ENCODE results near the gene ARHGAP24.

ARHGAP24 gene

DNA sequence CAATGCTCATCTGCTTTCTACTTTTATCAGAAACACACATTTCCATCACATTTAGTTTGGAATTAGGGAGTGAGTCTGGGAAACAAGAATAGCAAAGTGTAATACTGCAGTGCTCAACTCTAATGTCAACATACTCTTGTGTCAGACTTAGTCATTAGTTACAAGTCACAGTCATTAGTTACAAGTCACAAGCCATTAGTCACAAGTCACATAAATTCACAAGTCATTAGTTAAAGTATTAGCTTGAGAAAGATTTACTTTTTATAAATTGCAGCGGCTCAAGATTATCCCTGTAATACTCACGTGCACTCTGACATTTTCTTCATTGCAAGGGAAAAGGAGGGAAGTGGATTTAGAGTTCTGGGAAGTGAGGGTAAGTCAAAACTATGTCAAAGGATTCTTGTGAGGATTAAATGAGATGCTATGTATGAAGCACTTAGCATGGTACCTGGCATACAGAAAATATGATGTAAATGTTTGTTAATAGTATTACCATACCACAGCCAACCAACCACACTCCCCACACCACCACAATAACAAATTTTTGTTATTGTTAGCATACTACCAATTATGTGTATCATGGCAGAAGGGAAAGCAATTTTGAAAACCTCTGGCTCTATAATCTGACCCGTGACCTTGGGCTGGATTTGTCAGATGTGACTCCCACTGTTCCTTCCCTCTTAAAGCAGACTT, 116.6 kb downstream of the ARHGAP24 start:
- DNase-seq, result peak; percentile 59

DNA sequence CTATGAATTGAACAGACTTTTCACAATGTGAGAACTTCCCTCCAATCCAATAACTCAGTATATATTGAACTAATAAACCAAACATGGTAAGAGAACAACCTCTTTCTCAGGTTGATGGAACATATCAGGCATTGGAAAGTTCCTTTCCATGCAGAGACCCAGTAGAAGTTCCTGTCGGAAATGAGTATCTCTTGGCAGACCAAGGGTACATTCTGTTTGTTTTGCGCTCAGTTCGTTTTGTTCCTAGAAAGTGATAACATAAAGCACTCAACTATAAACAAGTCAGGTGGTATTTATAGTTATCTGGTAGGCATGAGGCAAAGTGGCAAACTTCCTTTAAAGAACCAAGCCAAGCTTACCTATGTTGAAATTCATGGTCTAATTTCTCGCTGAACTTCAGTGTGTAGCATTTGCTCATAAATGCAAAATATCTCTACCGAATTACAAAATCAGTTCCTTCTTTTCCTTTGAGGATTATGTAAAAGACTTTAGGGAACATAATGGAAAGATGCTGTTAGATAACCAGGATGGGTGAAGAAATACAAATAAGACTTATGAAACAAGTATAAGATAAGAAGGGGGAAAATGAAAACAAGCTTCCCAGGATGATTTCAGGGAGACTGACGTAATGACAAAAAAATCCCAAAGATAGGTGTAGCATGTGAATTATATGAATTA, 120.3 kb downstream of the ARHGAP24 start:
- DNase-seq, result peak; percentile 20

DNA sequence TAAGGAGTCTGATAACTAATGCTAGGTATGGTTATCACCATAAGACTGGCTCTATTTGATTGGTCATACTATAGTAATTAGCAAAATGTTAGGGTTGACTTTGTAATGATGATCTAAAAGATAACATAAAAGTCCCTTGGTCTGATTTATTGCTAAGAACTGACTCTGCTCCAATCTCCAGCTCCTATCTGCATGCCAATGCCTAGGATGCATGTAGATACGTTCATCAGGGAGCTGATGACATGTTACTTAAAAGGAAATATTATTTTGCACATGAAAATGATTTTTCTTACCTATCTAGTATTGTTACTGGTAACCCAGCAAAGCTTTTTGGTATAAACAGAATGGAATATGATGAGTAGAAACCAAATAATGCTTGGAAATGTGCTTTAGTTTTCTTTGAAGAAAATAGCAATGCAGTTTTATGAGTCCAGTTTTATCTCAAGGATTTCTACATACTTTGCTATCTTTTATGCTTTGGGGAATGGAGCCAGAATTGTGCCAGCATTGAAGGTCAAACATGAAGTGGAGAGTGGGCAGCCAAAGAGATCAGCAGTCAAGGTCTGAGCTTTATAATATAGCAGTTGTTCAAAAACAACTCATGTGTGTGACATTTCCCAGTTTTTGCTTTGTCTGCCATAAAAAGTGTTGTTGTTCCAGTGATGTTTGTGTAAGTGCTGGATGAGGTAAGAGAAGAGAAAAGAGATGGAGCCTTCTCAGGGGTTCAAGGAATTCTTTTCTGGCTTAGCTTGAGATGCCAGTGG, 121.0 kb downstream of the ARHGAP24 start:
- no peak for DNase-seq

DNA sequence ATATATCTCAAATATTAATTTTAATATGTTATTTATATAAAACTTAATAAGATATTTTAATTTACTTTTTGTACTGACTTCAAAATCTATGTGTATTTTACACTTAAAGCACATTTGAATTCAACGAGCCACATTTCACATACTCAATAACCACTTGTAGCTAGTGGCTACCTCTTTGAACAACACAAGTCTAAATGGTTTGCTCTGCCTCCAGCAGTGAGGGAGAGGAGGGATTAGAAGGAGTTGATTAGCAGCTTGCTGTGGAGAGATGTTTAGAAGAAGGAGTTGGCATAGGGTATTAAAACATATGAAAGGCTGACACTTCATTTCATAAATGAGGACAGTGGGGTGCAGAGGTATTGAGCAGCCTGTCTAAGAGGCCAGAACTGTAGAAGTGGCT, 124.0 kb downstream of the ARHGAP24 start:
- DNase-seq, result no peak

DNA sequence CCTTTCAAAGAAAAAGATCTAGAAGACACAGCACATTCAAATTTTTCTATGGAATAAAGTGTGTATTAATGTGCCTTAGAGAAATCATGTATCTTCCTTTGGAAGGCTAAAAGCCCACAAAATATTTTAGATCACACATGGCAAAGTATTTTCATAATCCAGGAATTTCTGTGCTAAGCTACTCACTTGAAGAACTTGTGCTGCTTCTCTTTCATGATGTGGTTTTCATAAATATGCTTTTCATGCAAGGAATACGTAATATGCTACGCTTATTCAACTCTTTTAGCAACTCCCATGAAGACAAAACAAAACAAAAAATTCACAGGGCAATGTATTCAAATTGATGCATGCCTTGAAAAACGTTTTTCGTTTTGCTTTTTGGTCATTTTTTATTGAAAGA, 125.6 kb downstream of the ARHGAP24 start:
- DNase-seq, result no peak

DNA sequence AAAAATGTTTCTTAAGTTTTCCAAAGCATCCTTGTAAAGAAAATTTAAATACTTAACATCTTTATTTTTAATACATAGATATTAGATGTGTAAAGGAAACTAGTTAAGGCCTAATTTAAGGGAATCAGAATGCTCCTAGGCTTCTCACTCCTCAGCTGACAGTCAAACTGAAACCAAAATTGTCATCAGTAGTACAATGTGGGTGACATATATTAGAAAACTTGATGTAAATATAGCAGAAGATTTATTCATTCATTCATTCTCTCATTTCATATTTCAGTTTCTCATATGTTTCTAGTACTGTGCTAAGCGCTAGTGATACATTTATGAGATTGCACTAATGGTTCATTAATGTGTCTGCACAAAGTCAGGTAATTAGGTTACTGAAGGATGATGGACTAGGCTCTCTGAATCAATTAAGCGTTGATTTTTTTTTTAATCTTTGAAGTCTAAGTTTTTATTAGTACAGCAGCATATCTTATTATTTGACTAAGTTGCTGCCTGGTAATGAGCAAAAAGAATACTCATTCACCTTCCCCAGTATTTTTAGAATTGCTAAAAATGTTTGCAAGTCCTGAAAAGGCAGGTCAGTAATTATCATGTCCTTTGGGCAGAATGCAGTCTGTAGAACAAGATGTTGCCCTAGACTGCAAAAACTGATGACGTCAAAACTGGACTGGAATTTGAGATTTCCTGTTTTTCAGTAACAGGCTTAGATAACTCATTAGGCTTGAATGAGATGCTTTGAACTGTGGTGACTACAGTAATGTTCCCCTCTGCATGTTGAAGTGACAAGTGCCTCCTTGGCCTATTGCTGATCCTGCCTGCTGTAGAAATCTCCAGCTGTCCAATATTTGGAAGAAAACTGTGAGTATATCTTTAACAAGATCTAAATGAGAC, 128.7 kb downstream of the ARHGAP24 start:
- DNase-seq, result no peak

DNA sequence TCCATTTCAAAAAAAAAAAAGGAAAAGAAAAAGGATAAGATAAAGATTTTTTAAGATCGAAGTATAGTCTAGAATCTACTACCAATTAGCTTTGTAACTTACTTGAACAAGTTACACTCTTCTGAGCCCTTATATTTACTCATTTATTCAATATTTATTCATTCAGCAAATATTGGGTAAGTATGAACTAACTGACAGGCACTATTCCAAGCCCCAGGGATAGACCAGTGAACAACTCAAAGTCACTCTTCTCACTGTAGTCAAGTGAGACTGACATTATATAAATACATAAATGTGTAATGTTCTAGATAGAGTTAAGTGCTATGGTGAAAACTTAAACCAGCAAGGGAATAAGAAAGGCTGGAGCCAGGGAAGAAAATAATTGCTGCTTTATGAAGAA, 131.6 kb downstream of the ARHGAP24 start:
- DNase-seq, result no peak

DNA sequence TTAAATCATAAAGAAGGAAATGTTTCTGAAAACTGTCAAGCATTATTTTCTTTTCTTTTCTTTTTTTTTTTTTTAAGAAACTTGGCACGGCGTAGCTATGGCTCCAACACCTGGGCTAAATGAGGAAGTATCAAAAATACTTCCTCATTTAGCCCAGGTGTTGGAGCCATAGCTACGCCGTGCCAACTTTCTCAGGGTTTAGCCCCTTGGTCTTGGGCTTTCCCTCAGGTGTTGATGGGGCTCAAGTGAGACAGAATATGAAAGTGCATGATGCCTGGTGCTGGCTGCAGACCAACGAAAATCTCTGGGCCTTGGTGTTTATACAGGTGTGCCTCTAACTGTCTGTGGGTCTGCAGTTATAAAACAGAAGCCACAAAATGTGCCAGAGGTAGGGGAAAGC, 132.7 kb downstream of the ARHGAP24 start:
- DNase-seq, result no peak

DNA sequence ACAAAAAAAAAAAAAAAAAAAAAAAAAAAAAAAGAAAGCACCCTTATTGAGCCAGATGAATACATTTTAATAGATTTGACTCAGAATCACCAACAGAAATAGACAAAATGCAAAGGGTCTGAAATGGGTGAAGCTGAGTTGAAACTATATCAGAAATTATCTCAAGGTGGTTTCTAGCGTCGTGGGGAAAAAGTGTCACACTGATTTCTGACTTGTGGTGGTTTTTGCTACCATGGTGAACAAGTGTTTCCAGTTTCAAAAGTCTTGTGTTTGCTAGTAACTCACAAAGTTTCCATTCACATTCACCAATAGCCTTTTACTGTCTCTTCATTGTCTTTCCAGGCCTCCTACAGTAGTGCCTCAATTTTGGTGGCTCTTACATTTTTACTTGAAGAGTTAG, 135.5 kb downstream of the ARHGAP24 start:
- no peak for DNase-seq

DNA sequence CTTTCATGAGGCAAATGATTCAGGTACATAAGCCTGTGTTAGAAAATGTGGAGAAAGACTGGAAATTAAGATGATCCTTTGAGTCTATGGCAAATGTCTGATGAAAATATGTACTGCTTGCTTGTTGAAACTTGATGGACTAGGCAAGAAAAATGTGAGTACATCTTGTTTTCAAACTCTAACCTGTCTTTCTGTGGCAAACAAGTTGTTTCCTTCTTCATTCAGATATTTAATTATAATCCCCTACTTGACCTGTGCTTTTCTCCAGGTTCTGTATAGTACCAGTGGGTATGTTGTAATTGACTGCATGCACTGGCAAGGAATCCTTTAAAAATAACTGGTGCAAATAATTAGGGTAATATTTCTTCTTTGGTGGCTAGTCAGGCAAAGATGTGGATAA, 136.7 kb downstream of the ARHGAP24 start:
- no peak for DNase-seq

DNA sequence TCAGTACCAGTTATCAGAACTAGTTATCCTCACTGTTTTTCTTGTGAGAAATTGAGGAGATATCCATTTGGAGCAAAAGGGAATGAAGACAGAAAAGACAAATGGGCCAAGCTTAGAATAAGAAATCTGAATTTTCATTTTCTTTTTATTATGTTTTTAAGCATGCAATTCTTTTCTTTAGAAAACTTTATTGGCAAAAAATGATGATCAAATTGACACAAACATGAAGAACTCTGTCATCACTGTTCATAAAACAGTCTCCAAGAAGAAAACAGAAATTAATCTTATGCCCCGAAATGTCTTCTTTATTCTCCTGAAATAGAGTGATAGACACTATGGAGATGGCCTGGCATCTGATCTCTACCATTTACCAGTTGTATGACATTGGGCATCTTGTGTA, 139.0 kb downstream of the ARHGAP24 start:
- no peak for DNase-seq

DNA sequence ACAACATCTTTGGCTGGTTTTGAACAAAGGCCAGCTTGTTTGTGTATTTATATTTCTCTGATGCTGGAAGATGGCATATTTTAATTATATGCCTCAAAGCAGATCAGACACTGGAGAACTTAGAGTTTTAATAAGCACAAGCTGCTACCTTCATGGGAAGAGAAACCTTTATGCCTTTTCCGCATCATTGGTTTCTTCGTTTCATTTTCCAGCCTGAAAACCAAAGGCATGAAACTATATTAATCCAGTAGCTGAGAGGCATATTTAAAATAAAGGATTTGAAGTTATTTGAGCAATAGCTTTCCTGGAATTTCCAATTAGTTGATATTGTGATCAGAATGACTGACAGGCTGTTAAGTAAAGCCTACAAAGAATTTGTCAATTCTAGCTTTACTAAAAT, 141.0 kb downstream of the ARHGAP24 start:
- DNase-seq, result no peak

DNA sequence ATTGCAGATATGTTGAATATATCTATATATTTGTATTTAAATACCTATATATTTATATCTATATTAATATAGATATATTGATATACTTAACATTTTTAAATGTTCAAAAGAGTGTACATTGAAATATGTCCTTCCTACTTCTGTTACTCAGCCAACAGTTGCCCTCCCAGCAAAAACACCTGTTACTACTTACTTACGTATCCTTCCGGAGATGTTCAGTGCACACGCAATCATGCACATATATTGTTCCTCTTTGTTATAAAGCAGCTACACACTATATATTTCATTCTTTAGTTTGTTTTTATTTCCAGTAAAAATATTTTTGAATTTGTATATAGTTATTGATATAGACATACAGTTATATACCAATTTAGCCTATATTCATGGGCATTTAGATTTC, 142.3 kb downstream of the ARHGAP24 start:
- DNase-seq, result no peak

DNA sequence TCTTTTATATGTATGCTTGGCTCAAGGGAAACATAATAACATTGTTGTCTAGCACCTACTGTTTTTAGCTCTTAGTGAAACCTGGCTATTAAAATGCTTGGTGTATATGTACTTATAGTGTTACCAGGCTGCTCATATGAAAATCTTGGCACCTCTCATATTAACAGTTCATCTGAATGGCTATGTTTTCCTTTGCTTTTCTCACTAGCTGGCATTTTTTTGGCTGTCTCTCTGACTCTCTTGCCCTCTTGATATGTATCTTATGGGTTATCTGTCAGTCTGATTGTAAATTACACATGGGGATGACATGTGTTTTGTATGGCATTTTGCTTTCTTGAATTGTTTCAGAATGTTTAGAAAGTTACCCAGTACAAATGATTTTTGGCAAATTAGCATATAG, 158.0 kb downstream of the ARHGAP24 start:
- DNase-seq, result no peak

DNA sequence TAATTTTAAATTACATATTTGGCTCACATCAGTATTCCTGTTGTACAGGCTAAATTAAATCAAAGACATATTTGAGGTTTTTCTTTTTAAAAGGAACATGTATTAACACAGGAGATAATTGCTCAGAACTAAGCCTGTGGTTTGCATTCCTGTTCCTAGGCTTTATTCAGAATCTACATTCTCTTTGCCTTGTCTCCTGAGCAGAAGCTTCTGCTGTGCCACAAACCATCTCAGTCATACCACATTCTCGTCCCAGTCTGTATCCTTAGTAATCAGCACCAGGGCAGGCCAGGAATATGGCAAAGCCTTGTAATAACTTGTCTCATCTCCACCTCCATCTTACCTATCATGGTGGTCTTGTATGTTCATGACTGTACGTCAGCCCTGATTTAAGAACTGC, 162.8 kb downstream of the ARHGAP24 start:
- DNase-seq, result no peak

DNA sequence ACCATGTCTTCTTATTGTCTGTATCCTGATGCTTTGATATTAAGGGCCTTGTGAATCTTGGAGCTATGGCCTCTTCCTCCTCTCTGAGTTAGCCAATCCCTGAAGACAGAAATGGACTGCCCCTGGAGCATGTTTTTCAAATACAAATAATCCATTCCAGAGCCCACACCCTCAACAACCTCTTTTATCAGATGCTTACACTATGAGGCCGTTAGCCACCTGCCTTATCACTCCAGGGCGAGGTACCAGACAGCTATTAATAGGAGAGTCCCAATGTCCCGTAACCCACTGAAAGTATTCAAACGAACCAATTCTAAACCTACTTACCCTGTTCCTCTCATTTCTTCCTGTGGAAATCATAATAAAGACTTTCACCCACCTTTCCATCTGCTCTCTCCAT, 165.0 kb downstream of the ARHGAP24 start:
- no peak for DNase-seq

DNA sequence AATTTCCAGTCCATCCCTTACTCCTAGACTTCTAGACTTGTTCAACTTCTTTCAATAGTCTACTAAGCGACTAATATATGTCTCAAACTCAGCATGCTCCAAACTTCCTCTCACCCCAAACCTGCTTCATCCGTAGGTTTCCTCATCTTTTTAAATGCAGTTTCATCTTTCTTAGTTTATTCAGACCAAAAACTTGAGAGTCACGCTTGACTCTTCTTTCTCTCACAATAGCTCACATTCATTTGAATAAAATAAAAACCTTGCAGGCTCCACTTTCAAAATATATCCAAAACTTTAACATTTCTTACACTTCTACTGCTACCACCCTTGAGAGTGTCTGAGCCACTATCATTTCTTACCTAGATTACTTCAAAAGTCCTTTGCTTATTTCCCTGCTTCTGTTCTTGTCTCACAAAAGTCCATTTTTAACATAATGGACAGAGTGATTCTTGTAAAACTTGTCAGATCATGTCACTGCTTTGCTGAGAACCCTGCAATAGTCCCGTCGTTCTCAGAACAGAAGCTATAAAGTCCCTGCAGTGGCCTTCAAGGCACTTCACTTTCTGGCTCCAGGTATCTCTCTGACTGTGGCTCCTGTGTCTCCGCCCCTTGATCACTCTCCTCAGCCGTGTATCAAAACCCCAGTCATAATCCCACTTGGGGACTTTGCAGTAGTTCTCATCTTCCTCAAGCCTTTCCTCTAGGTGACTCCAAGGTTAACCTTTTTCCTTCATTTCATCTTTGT, 167.6 kb downstream of the ARHGAP24 start:
- DNase-seq, result no peak

DNA sequence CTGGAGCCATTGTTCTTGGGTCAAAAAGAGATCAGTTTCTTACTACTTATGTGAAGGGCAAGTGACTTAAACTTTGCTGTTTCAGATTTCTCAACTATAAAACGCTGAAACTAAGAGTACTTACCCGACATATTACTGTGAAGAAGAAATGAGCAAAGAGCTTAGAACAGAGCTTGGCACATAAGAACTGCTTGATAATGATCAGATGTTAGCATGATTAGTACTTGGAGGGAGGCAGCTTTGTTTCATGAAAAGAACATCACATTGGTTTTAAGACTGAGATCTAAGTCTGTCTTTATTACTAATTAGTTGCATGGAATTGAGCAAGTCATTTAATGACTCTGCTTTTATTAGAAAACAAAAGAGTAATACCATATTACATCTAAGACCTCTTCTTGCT, 169.1 kb downstream of the ARHGAP24 start:
- DNase-seq, result no peak

DNA sequence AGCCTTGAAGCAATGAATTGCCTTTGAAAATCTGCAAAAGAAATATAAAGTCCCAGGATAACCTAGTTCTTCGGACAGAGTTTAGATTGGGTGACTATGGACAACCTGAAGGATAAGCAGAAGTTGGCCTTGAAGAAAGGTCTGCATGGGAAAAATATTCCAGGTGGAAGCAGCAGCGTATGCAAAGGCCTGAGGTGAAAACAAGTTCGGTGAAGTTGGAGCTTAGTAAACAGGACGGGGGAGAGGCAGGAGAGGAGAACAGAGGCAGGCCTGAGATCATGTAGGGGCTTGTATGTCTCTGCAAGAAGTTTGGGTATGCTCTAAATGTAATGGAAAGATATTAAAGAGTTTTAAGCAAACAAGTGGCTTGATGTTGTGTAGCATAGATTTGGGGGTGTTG, 176.0 kb downstream of the ARHGAP24 start:
- no peak for DNase-seq

DNA sequence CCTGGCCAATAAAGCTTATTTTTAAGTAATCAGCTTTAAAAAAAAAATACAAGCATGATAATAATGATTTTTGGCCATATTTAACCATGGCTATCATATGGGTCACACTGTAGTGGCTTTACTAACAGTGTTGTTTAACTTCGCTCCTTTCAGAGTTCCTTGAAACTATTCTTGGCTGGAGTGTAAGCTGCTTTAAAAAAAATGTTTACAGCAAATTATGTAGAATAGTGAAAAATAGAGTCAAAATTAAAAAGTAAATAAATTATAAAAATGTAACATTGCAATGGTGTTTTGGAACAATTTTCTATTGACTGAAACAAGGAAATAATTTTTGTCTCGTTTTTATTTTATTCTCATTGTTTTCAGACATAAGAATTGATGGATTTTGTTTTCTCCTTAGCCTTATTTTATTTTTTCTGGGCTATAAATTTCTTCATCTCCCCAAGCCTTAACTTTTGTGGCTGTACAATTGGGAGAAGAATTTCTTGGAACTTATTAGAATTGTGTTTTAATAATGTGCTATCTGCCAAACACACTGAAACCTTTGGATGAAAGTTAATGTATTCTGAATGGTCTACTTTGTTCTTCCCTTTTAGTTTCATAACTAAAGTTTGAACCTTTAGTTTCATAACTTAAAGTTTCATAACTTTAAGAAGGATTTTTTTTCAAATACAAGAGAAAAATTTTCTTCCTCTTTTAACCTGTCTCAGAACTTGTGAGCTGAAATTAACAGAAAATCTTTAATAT, 182.0 kb downstream of the ARHGAP24 start:
- DNase-seq, result peak; percentile 50

DNA sequence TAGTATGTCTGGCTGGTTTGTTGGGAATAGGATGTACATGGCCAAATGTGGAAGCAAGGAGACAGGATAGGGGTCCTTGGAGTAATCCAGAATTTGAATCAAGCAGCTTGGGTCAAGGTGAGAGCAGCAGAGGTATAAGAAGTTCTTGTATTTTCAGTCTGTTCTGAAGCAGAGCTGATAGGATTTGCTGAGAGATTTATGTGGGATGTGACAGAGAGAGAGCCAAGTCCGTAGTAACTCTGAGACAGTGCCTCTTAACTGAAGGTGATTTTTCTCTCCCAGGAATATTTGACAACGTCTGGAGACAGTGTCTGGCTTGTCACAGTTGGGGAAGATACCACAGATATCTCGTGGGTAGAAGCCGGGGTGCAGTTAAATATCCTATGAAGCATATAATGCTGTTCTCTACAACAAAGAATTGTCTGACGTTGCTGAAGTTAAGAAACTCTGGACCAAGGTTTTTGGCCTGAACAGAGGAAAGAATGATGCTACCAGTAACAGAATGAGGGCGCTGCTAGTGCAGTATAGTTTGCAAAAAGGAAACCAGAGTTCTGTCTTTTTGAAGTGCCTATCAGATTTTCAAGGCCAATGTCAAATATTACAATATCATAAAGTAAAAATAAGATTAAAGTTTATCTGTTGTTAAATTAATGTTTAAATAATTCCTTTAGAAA, 184.0 kb downstream of the ARHGAP24 start:
- DNase-seq, result no peak

Data from suppressor macrophage treated with lipopolysaccharide for 4 hours (primary cell).